HG02610 (cell line): ENCODE data around the gene ZNF626.
"Not testable (repeated sequence)": the region's sequence is repeated elsewhere in the genome, so short reads cannot be mapped to it uniquely, and the experiment has no call there.

Experiments
- ATAC-seq: cut with Tn5 transposase; IDR thresholded peaks from one replicate; pipeline ENCODE4 v1.9.1; 2021; ENCODE audit warnings: mild to moderate bottlenecking, moderate library complexity; ENCODE audit not compliant: unreplicated experiment

The ZNF626 gene

GRCh38 chr19:20661150-20661819 is at the start of gene ZNF626:
ZNF626 (minus strand) TSS chr19:20661571; CDS start chr19:20661446, 125 bp downstream.
- peak; percentile 93 for ATAC-seq

GRCh38 chr19:20669263-20669662 is 7.9 kb upstream of the ZNF626 start:
- ATAC-seq: no peak

- ATAC-seq: no peak
These were observed 5.9 kb upstream of the ZNF626 start for GRCh38 chr19:20667281-20667680.

- ATAC-seq: no peak
These were observed 3.8 kb upstream of the ZNF626 start for GRCh38 chr19:20664901-20665781.

GRCh38 chr19:20664475-20664874 is 3.1 kb upstream of the ZNF626 start:
- ATAC-seq: not testable (repeated sequence)

GRCh38 chr19:20662421-20663105 is 1.2 kb upstream of the ZNF626 start:
- no peak for ATAC-seq

- no peak for ATAC-seq
These were observed 764 bp downstream of the ZNF626 start for GRCh38 chr19:20660473-20661140.

GRCh38 chr19:20640545-20640944 is 20.8 kb downstream of the ZNF626 start:
- ATAC-seq: no peak

- ATAC-seq: no peak
These were observed 21.3 kb downstream of the ZNF626 start for GRCh38 chr19:20640023-20640422.

- ATAC-seq: not testable (repeated sequence)
These were observed 36.8 kb downstream of the ZNF626 start for GRCh38 chr19:20624560-20624959.

GRCh38 chr19:20616071-20616470 is 45.3 kb downstream of the ZNF626 start:
- no peak for ATAC-seq

GRCh38 chr19:20614971-20615370 is 46.4 kb downstream of the ZNF626 start:
- ATAC-seq: not testable (repeated sequence)

- ATAC-seq: no peak
These were observed 48.6 kb downstream of the ZNF626 start for GRCh38 chr19:20612711-20613316.

- ATAC-seq: no peak
These were observed 49.5 kb downstream of the ZNF626 start for GRCh38 chr19:20611866-20612265.

GRCh38 chr19:20607943-20608342 is 53.4 kb downstream of the ZNF626 start:
- ATAC-seq: no peak
